ENCODE measurements around the gene ZNF593OS.

Gene ZNF593OS

GRCh38 chr1:26187882-26188281, 16.2 kb upstream of the ZNF593OS start:
- no peak for ATAC-seq (ENCODE audit: low read depth)

GRCh38 chr1:26184883-26185282, 13.3 kb upstream of the ZNF593OS start:
- peaks cover 50% of the 10 kb centered on the region for H3K36me3 ChIP-seq (ENCODE audit: low read depth)
- H3K4me1 ChIP-seq (ENCODE audit: insufficient read depth, poor library complexity, severe bottlenecking), result peaks cover 3% of the 10 kb centered on the region
- TF ChIP-seq, protein P1, sequence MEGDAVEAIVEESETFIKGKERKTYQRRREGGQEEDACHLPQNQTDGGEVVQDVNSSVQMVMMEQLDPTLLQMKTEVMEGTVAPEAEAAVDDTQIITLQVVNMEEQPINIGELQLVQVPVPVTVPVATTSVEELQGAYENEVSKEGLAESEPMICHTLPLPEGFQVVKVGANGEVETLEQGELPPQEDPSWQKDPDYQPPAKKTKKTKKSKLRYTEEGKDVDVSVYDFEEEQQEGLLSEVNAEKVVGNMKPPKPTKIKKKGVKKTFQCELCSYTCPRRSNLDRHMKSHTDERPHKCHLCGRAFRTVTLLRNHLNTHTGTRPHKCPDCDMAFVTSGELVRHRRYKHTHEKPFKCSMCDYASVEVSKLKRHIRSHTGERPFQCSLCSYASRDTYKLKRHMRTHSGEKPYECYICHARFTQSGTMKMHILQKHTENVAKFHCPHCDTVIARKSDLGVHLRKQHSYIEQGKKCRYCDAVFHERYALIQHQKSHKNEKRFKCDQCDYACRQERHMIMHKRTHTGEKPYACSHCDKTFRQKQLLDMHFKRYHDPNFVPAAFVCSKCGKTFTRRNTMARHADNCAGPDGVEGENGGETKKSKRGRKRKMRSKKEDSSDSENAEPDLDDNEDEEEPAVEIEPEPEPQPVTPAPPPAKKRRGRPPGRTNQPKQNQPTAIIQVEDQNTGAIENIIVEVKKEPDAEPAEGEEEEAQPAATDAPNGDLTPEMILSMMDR (IDR thresholded peaks at IDR 0.05; ENCODE audit: poor library complexity, severe bottlenecking), result no peak
- H3K27ac ChIP-seq (ENCODE audit: poor library complexity, severe bottlenecking), result no peak overlapping the region
- ATAC-seq (ENCODE audit: low read depth) (no peak), DNase-seq (ENCODE audit: low spot score) (no peak)
- no peak overlapping the region for H3K4me3 ChIP-seq (ENCODE audit: severe bottlenecking)
- H3K27me3 ChIP-seq (ENCODE audit: insufficient read depth, poor library complexity, severe bottlenecking), result no peaks in the 10 kb centered on the region
- H3K9me3 ChIP-seq (ENCODE audit: severe bottlenecking), result no peaks in the 10 kb centered on the region

More at GRCh38 chr1:26187882-26188281, 16.2 kb upstream of the ZNF593OS start:
- TF ChIP-seq, protein P1 (IDR thresholded peaks at IDR 0.05; ENCODE audit: poor library complexity, severe bottlenecking), result no peak
- no peak for DNase-seq (ENCODE audit: low spot score)
- Histone ChIP-seq H3K4me3 (ENCODE audit: severe bottlenecking) (no peak overlapping the region), H3K27ac (ENCODE audit: poor library complexity, severe bottlenecking) (no peak overlapping the region), H3K4me1 (ENCODE audit: insufficient read depth, poor library complexity, severe bottlenecking) (no peaks in the 10 kb centered on the region), H3K36me3 (ENCODE audit: low read depth) (peaks cover 27% of the 10 kb centered on the region), H3K27me3 (ENCODE audit: insufficient read depth, poor library complexity, severe bottlenecking) (no peaks in the 10 kb centered on the region), H3K9me3 (ENCODE audit: severe bottlenecking) (no peaks in the 10 kb centered on the region)

DNA sequence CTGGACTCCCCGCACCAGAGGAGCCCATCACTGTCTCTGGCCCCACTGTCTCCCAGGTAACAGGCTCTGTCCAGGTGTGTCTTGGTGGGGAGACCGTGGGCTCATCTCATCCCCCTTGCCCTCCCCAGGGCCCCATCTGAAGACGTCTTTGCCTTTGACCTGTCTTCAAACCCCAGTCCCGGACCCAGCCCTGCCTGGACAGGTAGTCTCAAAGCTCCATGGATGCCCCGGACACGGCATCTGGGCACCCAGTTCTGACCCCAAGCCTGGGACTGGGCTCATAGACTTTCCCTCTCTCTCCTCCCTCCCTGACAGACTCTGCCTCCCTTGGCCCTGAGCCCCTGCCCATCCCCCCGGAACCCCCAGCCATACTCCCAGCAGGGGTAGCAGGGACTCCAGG, 12.5 kb upstream of the ZNF593OS start:
- DNase-seq (ENCODE audit: low spot score) (no peak), ATAC-seq (ENCODE audit: low read depth) (no peak)
- peaks cover 46% of the 10 kb centered on the region for H3K36me3 ChIP-seq (ENCODE audit: low read depth)
- H3K27me3 ChIP-seq (ENCODE audit: insufficient read depth, poor library complexity, severe bottlenecking), result no peaks in the 10 kb centered on the region
- TF ChIP-seq, protein P1 (IDR thresholded peaks at IDR 0.05; ENCODE audit: poor library complexity, severe bottlenecking), result no peak
- no peaks in the 10 kb centered on the region for H3K9me3 ChIP-seq (ENCODE audit: severe bottlenecking)
- peaks cover 3% of the 10 kb centered on the region for H3K4me1 ChIP-seq (ENCODE audit: insufficient read depth, poor library complexity, severe bottlenecking)
- H3K4me3 ChIP-seq (ENCODE audit: severe bottlenecking), result no peak overlapping the region
- H3K27ac ChIP-seq (ENCODE audit: poor library complexity, severe bottlenecking), result no peak overlapping the region

GRCh38 chr1:26182383-26182696, 10.7 kb upstream of the ZNF593OS start:
- ATAC-seq (ENCODE audit: low read depth), result no peak

More at GRCh38 chr1:26182383-26182696, 10.7 kb upstream of the ZNF593OS start:
- Histone ChIP-seq H3K27me3 (ENCODE audit: insufficient read depth, poor library complexity, severe bottlenecking) (no peaks in the 10 kb centered on the region), H3K9me3 (ENCODE audit: severe bottlenecking) (no peaks in the 10 kb centered on the region), H3K4me1 (ENCODE audit: insufficient read depth, poor library complexity, severe bottlenecking) (peaks cover 10% of the 10 kb centered on the region), H3K27ac (ENCODE audit: poor library complexity, severe bottlenecking) (no peak overlapping the region), H3K4me3 (ENCODE audit: severe bottlenecking) (no peak overlapping the region), H3K36me3 (ENCODE audit: low read depth) (peaks cover 39% of the 10 kb centered on the region)
- no peak for DNase-seq (ENCODE audit: low spot score)
- TF ChIP-seq, protein P1 (IDR thresholded peaks at IDR 0.05; ENCODE audit: poor library complexity, severe bottlenecking), result no peak

Measured in RWPE2 (cell line).